Astrocyte of the cerebellum (primary cell): Measurements from ENCODE around the gene OGFRL1.
"Not testable (repeated sequence)": the region's sequence is repeated elsewhere in the genome, so short reads cannot be mapped to it uniquely, and the experiment has no call there.

Source experiments
- DNase-seq: peaks from one replicate; pipeline ENCODE4 v3.0.0-alpha.2; 2011; ENCODE audit warnings: low read depth
- H3K4me3 ChIP-seq: 2 replicates; pipeline ENCODE4 v1.5.1; 2011; ENCODE audit warnings: mild to moderate bottlenecking, low read depth, low read length, moderate library complexity
- in situ Hi-C: cut with HindIII; loops from 2 replicates; pipeline ENCODE4 v1.10.0; 2017; ENCODE audit warnings: low sequenced_read_pairs
- TF ChIP-seq, protein P1 (sequence below): IDR thresholded peaks from 2 replicates; pipeline ENCODE4 v1.5.1; 2012; ENCODE audit warnings: low read length, low read depth, moderate library complexity, mild to moderate bottlenecking; ENCODE audit errors: missing control alignments

Gene OGFRL1

GRCh38 chr6:71262914-71263313, 25.7 kb upstream of the OGFRL1 start:
- no peak overlapping the region for H3K4me3 ChIP-seq
- TF ChIP-seq, protein P1, sequence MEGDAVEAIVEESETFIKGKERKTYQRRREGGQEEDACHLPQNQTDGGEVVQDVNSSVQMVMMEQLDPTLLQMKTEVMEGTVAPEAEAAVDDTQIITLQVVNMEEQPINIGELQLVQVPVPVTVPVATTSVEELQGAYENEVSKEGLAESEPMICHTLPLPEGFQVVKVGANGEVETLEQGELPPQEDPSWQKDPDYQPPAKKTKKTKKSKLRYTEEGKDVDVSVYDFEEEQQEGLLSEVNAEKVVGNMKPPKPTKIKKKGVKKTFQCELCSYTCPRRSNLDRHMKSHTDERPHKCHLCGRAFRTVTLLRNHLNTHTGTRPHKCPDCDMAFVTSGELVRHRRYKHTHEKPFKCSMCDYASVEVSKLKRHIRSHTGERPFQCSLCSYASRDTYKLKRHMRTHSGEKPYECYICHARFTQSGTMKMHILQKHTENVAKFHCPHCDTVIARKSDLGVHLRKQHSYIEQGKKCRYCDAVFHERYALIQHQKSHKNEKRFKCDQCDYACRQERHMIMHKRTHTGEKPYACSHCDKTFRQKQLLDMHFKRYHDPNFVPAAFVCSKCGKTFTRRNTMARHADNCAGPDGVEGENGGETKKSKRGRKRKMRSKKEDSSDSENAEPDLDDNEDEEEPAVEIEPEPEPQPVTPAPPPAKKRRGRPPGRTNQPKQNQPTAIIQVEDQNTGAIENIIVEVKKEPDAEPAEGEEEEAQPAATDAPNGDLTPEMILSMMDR: no peak
- DNase-seq: no peak
- in situ Hi-C loops: no loop called here

GRCh38 chr6:71266392-71266791, 22.2 kb upstream of the OGFRL1 start:
- in situ Hi-C loops, DNase-seq: not testable (repeated sequence)

GRCh38 chr6:71268735-71269437, 19.7 kb upstream of the OGFRL1 start:
- H3K4me3 ChIP-seq: no peak overlapping the region
- no peak for DNase-seq
- TF ChIP-seq, protein P1: no peak
- in situ Hi-C loops: no loop called here

More at GRCh38 chr6:71266392-71266791, 22.2 kb upstream of the OGFRL1 start:
- not testable (repeated sequence) for H3K4me3 ChIP-seq

DNA sequence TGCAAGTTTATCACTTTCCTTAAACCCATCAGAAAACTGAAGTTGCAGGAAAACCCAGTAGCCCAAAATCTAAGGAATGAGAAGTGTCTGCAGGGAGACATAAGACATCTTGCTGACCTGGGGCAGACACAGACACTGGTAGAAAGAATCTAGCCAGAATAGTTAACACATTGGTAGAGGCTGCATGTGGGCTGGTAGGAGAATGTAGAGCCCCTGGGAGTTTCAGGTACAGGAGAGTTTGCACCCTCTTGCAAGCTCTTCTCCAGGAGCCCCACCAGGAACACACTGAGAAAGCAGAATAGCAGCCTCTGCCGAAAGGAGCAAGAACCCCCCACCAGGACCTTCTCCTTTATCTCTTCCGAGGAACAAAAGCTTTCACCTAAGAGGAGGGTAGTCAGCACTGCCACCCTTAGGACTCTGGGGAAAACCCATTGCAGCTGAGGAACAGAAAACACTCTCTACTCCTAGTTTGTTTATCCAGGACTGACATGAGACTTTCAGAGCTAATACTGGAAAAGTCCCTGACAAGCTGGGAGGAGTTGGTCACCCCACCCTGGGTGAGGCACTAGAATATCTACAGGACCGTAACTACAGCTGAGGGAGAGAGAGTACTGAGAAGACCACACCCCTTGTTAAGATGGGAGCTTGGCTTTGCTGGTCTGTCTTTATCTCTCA, 10.5 kb upstream of the OGFRL1 start:
- TF ChIP-seq, protein P1: no peak
- no peak for DNase-seq
- no peak overlapping the region for H3K4me3 ChIP-seq
- in situ Hi-C loops: no loop called here

GRCh38 chr6:71279321-71279720, 9.3 kb upstream of the OGFRL1 start:
- TF ChIP-seq, protein P1: no peak
- no peak for DNase-seq
- in situ Hi-C loops: no loop called here
- no peak overlapping the region for H3K4me3 ChIP-seq

- no peak overlapping the region for H3K4me3 ChIP-seq
- DNase-seq: no peak
- in situ Hi-C loops: no loop called here
- TF ChIP-seq, protein P1: no peak
These were observed 8.9 kb upstream of the OGFRL1 start for GRCh38 chr6:71279740-71280139.

DNA sequence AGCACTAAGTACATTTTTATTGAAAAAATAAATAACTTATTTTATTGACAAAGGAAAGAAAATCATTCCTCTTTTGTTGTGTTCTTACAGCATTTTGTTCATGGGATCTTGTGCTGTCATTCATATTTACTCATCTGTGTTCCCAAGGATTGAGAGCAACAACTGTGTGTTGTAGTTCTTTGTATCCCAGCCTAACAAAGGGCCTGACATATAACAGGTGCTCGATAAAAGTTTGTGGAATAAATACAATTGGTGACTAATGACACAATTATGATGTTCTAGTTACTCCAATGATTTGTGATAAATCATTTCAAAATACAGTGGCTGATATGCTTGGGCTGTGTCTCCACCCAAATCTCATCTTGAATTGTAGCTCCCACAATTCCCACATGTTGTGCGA, 7.9 kb upstream of the OGFRL1 start:
- DNase-seq: no peak
- TF ChIP-seq, protein P1: no peak
- no peak overlapping the region for H3K4me3 ChIP-seq
- in situ Hi-C loops: no loop called here
